GM19193 (cell line): ENCODE results near the gene CA5A.

Experiments
- POLR2A ChIP-seq: IDR thresholded peaks from 4 replicates; pipeline ENCODE4 v1.6.1; 2011; ENCODE audit not compliant: insufficient read depth, insufficient read length; ENCODE audit errors: extremely low read depth

Gene CA5A

DNA sequence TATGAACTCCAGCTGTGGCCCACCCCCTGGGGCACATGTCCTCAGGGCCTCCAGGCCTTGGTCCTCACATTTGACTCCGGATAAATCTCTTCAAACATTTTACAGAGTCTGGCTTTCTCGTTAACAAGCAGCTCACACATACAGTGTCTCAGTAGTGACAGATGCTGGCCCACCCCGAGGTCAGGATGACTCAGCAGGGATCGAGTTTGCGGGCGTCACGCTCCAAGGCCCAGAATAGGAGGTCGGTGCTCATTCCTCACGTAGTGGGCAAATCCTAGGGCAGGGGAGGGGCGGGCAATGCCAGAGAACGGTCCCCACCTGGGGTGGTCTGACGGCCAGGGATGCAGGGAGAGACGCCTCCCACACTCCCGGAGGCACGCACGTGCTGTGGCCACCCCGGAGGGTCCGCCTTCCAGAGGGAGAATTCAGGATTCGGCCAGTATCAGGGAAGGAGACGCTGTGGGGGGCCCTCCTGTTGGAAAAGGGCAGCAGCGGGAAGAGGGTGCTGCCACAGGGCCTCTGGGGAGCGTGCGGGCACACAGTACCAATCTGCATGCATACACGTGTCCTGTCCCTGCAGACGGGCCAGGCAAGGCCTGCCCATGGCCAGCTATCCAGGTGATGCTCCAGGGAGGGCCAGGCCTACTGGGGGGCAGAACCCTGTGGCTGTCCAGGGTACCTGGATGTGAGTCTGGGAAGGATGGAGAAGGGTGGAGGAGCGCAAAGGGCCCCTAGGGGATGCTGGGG is 75.6 kb downstream of the CA5A start:
- no peak for TF ChIP-seq POLR2A

DNA sequence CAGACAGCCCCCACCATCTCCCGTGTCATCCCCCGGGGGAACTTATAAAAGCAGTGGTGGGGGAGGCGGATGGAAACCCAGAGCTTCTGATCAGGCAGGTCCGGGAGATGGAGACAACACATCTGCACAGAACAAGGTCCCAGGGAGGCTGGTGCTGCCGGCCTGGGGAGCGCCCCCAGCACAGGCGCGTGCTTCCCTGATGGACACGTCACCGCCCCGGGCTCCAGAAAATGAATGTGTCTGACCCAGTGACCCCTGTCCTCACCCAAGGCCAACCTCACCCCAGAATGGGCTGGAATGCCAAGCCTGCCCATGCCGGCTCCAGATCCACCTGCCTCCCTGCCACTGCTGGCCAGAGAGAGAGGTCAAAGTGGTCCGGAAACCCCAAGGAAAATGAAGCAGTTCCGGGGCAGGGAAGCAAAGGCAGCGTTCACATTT is 79.5 kb downstream of the CA5A start:
- TF ChIP-seq POLR2A: no peak

DNA sequence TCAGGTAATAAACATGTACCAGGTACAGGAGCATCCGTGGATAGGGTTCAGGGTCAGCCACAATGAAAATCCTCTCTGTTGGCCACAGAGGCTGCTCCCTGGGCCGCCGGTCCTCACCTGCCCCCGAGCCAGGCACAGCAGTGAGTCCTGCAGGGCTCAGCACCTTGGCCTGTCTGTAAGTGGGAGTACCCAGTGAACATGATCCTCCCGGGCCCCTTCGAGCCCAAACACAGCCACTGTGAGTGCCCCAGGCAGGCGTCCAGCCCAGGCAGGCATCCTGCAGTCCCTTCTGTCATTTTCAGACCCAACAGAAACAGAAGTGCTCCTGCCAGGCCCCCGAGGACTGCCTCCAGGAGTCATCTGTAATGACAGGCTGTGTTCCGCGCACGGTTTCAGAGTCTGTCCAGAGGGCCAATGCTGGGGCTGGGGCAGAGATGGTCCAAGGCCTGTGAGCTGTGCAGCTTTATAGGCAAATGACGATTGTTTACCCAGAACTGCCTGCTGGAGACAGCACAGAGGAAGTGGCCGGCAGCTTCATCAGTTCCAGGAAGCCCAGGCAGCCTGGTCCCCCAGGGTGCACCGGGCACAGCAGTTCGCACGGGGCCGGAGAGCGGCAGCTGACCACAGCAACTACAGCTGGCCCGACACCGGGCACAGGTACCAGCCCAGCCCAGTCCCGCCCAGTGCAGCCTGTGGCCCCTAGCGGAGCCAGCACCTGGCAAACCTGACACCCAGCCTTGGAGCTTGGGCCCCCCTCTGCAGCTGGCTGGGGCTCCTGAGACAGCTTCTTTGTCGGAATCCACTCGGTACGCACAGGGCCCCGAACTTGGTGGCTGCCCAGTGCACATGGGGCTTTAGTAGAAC is 80.2 kb downstream of the CA5A start:
- peak; percentile 23 for TF ChIP-seq POLR2A

GRCh38 chr16:87854907-87855683 is 81.2 kb downstream of the CA5A start:
- TF ChIP-seq POLR2A: no peak

GRCh38 chr16:87854053-87854906 is 82.0 kb downstream of the CA5A start:
- no peak for TF ChIP-seq POLR2A

DNA sequence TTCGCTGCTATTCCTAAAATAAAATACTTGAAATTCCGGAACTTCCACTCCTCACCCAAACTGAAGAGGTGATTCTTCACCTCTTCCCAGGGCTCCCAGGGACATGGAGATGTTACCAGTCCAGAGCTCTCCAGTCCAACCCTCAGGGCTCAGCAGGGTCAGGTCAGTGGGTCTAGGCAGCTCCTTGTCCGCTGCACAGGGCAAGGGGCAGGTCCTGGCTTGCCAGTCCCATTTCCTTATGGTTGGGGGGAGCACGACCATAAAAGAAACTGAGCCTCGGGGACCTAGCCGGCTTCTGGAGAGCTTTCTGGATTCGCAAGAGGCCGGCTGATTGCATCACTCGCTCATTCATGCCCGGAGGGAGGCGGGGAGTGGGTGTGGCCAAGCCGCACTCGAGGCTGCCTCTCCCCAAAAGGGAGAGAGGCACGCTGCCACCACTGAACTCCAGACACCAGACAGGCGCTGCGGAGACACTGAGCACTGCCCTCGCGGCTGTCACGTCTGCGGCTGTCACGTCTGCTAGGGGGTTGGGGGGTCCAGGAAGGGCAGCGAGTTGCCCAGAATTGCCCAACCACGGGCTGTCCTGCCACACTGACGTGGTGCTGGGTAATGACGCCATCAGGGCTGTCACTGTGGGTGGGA is 82.8 kb downstream of the CA5A start:
- peak; percentile 40 for TF ChIP-seq POLR2A

- TF ChIP-seq POLR2A: no peak
Observed at GRCh38 chr16:87851601-87852000, 84.7 kb downstream of the CA5A start.

DNA sequence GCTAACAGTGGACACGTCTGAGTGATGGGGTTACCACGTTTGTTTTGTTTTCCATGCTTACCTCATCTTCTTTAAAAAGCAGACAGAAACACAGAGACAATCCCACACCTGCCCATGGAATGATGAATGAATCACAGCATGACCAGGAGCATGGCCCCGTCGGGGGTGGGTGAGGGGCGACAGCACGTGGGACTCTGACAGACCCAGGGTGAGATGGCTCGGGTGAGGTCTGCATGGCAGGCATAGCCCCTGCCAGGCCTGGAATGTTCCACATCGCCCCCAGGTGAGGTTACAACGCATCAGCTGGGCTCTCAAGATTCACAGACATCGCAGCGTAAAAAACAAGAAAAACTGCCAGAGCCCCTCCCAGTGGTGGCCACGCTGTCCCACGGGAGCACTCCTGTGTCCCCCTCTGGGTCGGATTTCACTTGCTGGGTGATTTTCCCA is 85.2 kb downstream of the CA5A start:
- TF ChIP-seq POLR2A: no peak

DNA sequence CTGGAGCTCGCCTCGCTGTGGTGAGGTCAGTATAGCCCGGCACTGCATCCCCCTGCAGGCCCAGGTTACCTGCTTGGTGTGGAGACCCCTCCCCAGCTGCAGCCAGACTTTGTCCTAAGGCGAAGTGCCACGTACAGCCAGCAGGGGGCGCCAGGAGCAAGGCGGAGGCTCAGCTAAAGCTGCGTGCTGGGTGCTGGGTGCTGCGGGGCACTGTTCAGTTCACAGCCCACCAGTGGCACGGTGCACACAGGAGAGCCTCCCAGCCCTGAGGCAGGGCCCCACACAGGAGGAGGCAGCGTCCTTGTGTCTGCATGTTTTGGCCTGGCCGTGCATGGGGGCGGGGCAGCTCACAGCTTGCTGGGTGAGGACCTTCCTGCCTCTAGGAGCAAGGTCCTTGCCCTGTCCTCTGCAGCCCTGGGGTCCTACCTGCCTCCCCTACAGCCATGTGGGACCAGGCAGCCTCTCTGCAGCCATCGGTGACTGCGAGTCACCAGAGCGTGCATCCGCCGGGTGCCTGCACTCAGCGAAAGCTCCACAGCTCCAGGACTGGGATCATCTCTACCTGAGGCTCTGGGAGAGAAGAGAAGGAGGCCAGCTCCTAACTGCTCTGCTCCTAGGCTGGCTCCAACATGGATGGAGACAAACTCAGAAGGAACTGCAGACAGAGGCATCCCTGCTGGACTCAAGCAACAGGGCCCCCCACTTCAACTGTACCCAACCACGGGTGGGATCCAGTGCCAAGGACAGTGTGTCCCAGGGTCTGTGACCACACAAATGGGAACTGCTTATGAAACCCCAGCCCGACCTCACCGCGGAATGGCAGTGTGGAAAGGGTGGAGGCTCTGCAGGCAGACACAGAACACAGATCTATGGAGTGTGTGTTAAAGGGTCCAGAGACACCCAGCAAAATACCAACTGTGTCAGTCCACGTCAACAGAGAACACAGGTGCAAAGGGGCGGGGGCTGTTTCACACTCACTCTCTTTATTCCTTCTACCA is 86.0 kb downstream of the CA5A start:
- TF ChIP-seq POLR2A: no peak

GRCh38 chr16:87849419-87850008 is 86.8 kb downstream of the CA5A start:
- TF ChIP-seq POLR2A: no peak

DNA sequence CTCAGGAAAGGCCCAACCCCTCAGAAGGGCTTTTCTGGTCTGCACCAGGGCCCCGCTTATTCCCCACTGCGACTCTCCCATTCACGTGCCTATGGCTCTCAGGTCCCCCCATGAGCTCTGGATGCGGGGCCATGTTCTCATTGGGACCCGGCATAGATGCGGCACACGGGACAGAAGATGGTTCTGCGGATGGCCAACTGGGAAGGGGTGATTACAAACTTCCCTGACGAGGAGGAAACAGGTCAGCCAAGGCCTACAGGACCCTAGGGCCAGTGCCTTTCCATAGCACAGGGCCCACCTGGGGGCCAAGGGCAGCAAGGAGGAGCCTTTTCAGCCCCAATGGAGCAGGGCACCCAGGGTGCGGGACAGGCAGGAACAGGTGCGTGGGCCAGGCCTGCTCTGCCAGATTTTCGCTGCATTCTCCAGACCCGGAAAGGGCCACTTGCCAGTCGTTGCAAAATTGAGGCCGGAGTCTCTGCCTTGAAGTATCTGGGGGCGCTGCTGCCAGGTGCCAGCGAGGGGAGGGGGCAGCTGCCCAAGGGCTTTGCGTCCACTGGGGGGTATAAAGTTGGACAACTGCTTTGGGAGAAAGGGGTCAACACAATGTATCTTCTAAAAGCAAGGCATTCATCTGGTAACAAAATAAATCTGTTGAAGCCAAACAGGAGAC is 87.5 kb downstream of the CA5A start:
- TF ChIP-seq POLR2A: no peak
